DND-41 (cell line): ENCODE measurements around the gene ENAH.

Experiments used
- CTCF ChIP-seq: IDR thresholded peaks from 2 replicates; pipeline ENCODE4 v1.5.1; 2012; ENCODE audit warnings: borderline replicate concordance, low read length, moderate library complexity, mild to moderate bottlenecking; ENCODE audit not compliant: poor library complexity, severe bottlenecking; ENCODE audit errors: extremely low read depth
- EZH2 ChIP-seq: IDR thresholded peaks from 3 replicates; pipeline ENCODE4 v1.6.1; 2012; ENCODE audit warnings: borderline replicate concordance, low read depth, mild to moderate bottlenecking, moderate library complexity, low read length, inconsistent platforms; ENCODE audit not compliant: severe bottlenecking

GRCh38 chr1:225642177-225642576, 10.7 kb downstream of the ENAH start:
- TF ChIP-seq CTCF (no peak), EZH2 (no peak)
